ENCODE results near the gene IL15RA.

DNA sequence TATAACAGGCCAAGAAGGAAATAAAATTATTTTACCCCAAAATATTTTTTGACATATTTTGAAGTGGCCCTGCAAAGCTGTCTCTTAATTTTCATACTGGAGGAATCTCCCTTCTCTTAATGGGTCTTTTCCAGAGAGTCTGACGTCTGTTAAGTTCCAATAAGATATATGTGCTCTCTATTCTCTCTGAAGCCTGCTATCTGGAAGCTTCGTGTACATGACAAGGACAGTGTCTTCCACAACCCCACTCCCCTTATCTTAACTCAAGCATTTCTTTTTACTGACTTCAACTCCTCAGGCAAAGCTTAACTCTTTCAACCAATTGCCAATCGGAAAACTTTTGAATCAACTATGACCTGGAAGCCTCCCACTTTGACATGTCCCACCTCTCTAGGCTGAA, 29.2 kb upstream of the IL15RA start:
- TF ChIP-seq EZH2phosphoT487 (IDR thresholded peaks at IDR 0.05; ENCODE audit: borderline replicate concordance, low read length) = no peak
- TF ChIP-seq, protein P1, sequence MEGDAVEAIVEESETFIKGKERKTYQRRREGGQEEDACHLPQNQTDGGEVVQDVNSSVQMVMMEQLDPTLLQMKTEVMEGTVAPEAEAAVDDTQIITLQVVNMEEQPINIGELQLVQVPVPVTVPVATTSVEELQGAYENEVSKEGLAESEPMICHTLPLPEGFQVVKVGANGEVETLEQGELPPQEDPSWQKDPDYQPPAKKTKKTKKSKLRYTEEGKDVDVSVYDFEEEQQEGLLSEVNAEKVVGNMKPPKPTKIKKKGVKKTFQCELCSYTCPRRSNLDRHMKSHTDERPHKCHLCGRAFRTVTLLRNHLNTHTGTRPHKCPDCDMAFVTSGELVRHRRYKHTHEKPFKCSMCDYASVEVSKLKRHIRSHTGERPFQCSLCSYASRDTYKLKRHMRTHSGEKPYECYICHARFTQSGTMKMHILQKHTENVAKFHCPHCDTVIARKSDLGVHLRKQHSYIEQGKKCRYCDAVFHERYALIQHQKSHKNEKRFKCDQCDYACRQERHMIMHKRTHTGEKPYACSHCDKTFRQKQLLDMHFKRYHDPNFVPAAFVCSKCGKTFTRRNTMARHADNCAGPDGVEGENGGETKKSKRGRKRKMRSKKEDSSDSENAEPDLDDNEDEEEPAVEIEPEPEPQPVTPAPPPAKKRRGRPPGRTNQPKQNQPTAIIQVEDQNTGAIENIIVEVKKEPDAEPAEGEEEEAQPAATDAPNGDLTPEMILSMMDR (IDR thresholded peaks at IDR 0.05; ENCODE audit: low read depth, low read length, poor library complexity, severe bottlenecking) = no peak

Measured in DOHH2 (cell line).